Measurements from ENCODE around the gene TTC39B. TPM values are rescaled to one million over a fixed set of nuclear protein-coding genes. Genes with fewer than 3 reads are reported as not detected.

TTC39B gene
- total RNA-seq, 6 experiments from 2014 or later, result 4.5 to 9.9 (median 7.6) TPM

GRCh38 chr9:15116130-15116580 lies 190.9 kb downstream of the TTC39B start:
- DNase-seq (no peak), ATAC-seq (no peak)
- Histone ChIP-seq H3K27ac (no peak overlapping the region), H3K4me3 (no peak overlapping the region), H3K36me3 (no peaks in the 10 kb centered on the region), H3K9me3 (no peaks in the 10 kb centered on the region), H3K4me1 (no peaks in the 10 kb centered on the region), H3K27me3 (no peaks in the 10 kb centered on the region)
- no peak for TF ChIP-seq POLR2A (IDR thresholded peaks at IDR 0.05)
- TF ChIP-seq, protein P1, sequence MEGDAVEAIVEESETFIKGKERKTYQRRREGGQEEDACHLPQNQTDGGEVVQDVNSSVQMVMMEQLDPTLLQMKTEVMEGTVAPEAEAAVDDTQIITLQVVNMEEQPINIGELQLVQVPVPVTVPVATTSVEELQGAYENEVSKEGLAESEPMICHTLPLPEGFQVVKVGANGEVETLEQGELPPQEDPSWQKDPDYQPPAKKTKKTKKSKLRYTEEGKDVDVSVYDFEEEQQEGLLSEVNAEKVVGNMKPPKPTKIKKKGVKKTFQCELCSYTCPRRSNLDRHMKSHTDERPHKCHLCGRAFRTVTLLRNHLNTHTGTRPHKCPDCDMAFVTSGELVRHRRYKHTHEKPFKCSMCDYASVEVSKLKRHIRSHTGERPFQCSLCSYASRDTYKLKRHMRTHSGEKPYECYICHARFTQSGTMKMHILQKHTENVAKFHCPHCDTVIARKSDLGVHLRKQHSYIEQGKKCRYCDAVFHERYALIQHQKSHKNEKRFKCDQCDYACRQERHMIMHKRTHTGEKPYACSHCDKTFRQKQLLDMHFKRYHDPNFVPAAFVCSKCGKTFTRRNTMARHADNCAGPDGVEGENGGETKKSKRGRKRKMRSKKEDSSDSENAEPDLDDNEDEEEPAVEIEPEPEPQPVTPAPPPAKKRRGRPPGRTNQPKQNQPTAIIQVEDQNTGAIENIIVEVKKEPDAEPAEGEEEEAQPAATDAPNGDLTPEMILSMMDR (IDR thresholded peaks at IDR 0.05), result no peak
- 33% methylated on average over 7 of the region's 7 CpGs for WGBS (ENCODE audit: insufficient coverage, low coverage, low lambda C conversion rate, missing lambda C conversion rate)
- intact Hi-C loops (cut with DNase I), result no loop called here

GRCh38 chr9:15115702-15116101 lies 191.3 kb downstream of the TTC39B start:
- no peak overlapping the region for H3K4me3 ChIP-seq
- H3K9me3 ChIP-seq, result no peaks in the 10 kb centered on the region
- ATAC-seq, result no peak
- H3K4me1 ChIP-seq, result no peaks in the 10 kb centered on the region
- intact Hi-C loops (cut with DNase I), result no loop called here
- H3K27me3 ChIP-seq, result no peaks in the 10 kb centered on the region
- H3K27ac ChIP-seq, result no peak overlapping the region
- WGBS (ENCODE audit: insufficient coverage, low coverage, low lambda C conversion rate, missing lambda C conversion rate), result 67% methylated on average over 2 of the region's 5 CpGs
- DNase-seq, result no peak
- TF ChIP-seq, protein P1 (IDR thresholded peaks at IDR 0.05), result no peak
- TF ChIP-seq POLR2A (IDR thresholded peaks at IDR 0.05), result no peak
- H3K36me3 ChIP-seq, result no peaks in the 10 kb centered on the region

GRCh38 chr9:15115041-15115440 lies 192.0 kb downstream of the TTC39B start:
- 60% methylated on average over 2 of the region's 2 CpGs for WGBS (ENCODE audit: insufficient coverage, low coverage, low lambda C conversion rate, missing lambda C conversion rate)
- no peak for ATAC-seq

More at GRCh38 chr9:15115041-15115440, 192.0 kb downstream of the TTC39B start:
- intact Hi-C loops (cut with DNase I), result no loop called here
- Histone ChIP-seq H3K4me1 (no peaks in the 10 kb centered on the region), H3K36me3 (no peaks in the 10 kb centered on the region), H3K27me3 (no peaks in the 10 kb centered on the region), H3K9me3 (no peaks in the 10 kb centered on the region), H3K27ac (no peak overlapping the region), H3K4me3 (no peak overlapping the region)
- TF ChIP-seq, protein P1 (IDR thresholded peaks at IDR 0.05), result no peak
- no peak for TF ChIP-seq POLR2A (IDR thresholded peaks at IDR 0.05)
- DNase-seq, result no peak

Small RNAs within 50 kb of the gene (small RNA-seq; reads per million reads assigned to genes)
- gene RNU6-559P, result 0 reads per million in 2 experiments

Other genes starting within 250 kb of the TTC39B start
- 10 to 100 TPM in 5 of 6 experiments, 1 to 10 TPM in 1; 9.6 to 13.5 (median 13.3) TPM for gene SNAPC3, start 115.7 kb upstream of the TTC39B start, total RNA-seq
- 10 to 100 TPM in 5 of 6 experiments, 1 to 10 TPM in 1; 8.4 to 19.0 (median 12.0) TPM for gene PSIP1, start 203.8 kb upstream of the TTC39B start, total RNA-seq
- gene CCDC171, start 245.8 kb upstream of the TTC39B start, total RNA-seq, result under 1 TPM; 0.42 to 0.80 (median 0.45) TPM